Fibroblast of villous mesenchyme (primary cell): ENCODE results near the gene HCN2. TPM values are rescaled to one million over a fixed set of nuclear protein-coding genes. Genes with fewer than 3 reads are reported as not detected.

Source experiments
- DNase-seq: peaks from one replicate; pipeline ENCODE4 v3.0.0-alpha.2; 2010; ENCODE audit warnings: low read depth
- H3K4me3 ChIP-seq: 2 replicates; pipeline ENCODE4 v1.5.1; 2011; ENCODE audit warnings: low read depth, mild to moderate bottlenecking, low read length
- total RNA-seq: library from RNA; depleted of rRNA; stranded (reverse); fragments of >200 nt; gene quantifications from 2 replicates; pipeline ENCODE4 v1.2.3, GENCODE V29; 2012
- TF ChIP-seq, protein P1 (sequence below): IDR thresholded peaks from 2 replicates; pipeline ENCODE4 v1.5.1; 2012; ENCODE audit warnings: low read depth, mild to moderate bottlenecking, low read length; ENCODE audit not compliant: insufficient read depth

The HCN2 gene
- total RNA-seq, 1 donor, result 0.86 TPM

DNA sequence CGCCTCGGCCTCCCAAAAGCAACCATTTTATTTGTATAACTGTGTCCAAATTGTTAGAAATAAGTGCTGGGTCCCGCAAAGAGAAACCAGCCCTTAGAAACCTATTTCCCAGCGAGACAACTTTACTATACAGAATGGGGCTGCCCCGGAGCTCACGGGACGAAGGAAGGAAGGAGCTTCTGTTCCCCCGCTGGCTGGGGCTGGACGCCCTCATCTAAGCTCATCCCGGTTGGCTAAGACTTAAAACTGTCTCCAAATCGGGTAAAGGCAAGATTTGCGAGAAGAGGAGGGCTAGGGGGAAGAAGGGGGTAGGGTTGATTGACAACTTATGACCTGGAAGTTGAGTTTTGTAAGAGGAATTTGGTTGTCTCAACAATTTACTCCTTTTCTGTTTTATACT lies 29.6 kb upstream of the HCN2 start:
- TF ChIP-seq, protein P1, sequence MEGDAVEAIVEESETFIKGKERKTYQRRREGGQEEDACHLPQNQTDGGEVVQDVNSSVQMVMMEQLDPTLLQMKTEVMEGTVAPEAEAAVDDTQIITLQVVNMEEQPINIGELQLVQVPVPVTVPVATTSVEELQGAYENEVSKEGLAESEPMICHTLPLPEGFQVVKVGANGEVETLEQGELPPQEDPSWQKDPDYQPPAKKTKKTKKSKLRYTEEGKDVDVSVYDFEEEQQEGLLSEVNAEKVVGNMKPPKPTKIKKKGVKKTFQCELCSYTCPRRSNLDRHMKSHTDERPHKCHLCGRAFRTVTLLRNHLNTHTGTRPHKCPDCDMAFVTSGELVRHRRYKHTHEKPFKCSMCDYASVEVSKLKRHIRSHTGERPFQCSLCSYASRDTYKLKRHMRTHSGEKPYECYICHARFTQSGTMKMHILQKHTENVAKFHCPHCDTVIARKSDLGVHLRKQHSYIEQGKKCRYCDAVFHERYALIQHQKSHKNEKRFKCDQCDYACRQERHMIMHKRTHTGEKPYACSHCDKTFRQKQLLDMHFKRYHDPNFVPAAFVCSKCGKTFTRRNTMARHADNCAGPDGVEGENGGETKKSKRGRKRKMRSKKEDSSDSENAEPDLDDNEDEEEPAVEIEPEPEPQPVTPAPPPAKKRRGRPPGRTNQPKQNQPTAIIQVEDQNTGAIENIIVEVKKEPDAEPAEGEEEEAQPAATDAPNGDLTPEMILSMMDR, result no peak
- no peak for DNase-seq
- no peak overlapping the region for H3K4me3 ChIP-seq

- H3K4me3 ChIP-seq, result peak overlapping the region; percentile 48
- DNase-seq, result peak; percentile 100
- TF ChIP-seq, protein P1, result no peak
Measured at GRCh38 chr19:566403-566802, 23.3 kb upstream of the HCN2 start.

DNA sequence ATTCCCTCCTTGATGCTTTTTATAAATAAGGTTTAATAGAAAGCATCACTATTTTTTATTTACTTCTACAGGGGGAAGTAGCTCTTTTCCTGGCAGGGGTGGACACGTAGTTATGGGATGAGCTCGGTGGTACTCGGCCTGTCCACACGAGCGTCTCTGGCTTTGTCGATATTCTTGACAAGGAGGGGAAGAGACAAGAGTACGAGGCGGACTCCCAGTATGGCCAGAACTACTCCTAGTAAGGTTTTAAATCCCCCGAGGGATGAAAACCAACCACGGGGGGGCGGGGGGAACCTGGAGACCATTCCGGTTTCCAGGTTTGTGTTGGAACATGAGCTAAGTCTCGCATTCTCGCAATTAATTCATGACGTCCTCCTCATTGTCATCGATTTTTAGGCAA lies 22.8 kb upstream of the HCN2 start:
- no peak for DNase-seq
- TF ChIP-seq, protein P1, result no peak
- H3K4me3 ChIP-seq, result peak overlapping the region; percentile 48

DNA sequence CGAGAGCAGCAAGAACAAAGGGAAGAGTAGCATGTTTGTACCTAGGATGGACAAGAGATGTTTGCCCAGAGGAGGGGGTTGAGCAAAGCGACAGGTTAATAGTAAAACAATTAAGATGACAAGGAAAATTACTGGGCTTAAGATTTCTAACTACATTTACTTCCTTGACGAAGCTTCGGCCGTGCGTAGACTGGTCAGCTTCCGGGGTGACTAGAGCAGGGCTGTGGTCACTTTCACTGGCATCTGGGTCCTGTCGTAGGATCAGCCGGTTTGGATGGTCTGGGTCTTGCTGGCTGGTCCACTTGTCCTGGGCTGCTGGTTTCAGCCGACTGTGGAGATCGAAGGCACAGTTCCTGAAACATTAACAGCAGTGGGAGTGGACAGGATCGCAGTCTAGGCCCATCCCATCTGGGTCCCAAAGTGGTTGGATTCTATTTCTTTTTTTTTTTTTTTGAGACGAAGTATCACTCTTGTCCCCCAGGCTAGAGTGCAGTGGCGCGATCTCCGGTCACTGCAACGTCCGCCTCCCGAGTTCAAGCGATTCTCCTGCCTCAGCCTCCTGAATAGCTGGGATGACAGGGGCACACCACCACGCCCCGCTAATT lies 22.3 kb upstream of the HCN2 start:
- H3K4me3 ChIP-seq, result peak overlapping the region; percentile 48
- TF ChIP-seq, protein P1, result no peak
- DNase-seq, result peak; percentile 87

- H3K4me3 ChIP-seq, result no peak overlapping the region
- no peak for DNase-seq
- TF ChIP-seq, protein P1, result no peak
Measured at GRCh38 chr19:570251-570686, 19.4 kb upstream of the HCN2 start.

DNA sequence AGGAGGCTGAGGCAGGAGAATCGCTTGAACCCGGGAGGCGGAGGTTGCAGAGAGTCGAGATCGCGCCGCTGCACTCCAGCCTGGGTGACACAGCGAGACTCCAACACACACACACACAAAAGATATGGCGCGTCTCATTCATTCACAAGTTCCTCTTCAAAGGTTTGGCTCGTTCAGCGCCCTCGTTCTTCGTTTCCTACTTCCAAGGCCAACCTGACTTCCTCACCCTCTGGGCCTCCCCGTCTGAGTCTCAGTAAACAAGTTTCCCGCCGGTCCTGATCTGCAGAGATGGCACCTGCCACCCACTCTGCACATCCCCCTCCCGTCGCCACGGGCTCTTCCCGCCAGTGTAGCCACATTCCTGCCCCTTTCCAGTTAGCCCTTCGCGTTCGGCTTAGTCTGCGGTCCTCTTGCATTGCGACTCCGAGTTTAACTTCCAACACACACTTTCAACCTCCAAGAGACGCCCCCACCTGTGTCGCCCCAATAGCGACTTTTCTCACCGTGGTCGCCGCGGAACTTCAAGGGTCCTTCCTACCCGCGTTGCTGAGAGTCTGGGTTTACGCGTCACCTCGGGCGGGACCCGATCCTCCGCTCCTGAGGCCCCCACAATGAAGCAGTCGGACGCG lies 18.6 kb upstream of the HCN2 start:
- H3K4me3 ChIP-seq, result peak overlapping the region; percentile 52
- DNase-seq, result peak; percentile 39
- TF ChIP-seq, protein P1, result no peak
